ENCODE data around the gene SLC2A4RG.

DNA sequence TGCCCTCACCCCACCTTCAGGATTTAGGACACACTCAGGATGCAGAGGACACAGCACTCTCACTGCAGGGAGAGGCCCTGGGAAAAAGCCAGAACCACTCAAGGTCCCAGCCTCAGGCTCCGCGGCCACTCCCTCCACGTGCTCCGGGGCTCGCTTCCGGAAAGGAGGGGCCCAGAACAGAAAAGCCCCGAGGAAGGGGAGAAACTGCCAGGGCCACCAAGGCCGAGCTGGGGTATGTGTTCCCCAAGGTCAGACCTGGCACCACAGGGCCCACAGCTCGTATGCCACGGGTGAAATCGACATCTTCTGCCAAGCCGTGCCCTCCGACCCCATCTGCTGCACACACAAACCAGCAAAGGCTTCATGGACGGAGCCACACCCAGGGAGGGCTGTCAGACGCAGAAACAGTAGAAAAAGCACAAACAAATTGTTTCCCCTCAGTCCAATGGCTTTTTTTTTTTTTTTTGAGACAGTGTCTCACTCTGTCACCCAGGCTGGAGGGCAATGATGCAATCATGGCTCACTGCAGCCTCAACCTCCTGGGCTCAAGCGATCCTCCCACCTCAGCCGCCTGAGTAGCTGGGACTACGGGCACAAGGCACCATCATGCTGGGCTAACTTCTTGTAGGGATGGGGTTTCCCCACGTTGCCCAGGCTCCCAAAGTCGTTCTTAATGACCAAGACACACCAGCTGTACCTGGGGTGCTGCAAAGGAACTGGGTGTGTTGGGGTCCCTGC is 33.4 kb downstream of the SLC2A4RG start:
- TF ChIP-seq, protein P1, sequence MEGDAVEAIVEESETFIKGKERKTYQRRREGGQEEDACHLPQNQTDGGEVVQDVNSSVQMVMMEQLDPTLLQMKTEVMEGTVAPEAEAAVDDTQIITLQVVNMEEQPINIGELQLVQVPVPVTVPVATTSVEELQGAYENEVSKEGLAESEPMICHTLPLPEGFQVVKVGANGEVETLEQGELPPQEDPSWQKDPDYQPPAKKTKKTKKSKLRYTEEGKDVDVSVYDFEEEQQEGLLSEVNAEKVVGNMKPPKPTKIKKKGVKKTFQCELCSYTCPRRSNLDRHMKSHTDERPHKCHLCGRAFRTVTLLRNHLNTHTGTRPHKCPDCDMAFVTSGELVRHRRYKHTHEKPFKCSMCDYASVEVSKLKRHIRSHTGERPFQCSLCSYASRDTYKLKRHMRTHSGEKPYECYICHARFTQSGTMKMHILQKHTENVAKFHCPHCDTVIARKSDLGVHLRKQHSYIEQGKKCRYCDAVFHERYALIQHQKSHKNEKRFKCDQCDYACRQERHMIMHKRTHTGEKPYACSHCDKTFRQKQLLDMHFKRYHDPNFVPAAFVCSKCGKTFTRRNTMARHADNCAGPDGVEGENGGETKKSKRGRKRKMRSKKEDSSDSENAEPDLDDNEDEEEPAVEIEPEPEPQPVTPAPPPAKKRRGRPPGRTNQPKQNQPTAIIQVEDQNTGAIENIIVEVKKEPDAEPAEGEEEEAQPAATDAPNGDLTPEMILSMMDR (IDR thresholded peaks at IDR 0.05; ENCODE audit: extremely low read depth in 1 of 2, insufficient read depth in 1 of 2, low read depth in 1 of 2, low read length in 2 of 2): no peak
- TF ChIP-seq, protein P2, sequence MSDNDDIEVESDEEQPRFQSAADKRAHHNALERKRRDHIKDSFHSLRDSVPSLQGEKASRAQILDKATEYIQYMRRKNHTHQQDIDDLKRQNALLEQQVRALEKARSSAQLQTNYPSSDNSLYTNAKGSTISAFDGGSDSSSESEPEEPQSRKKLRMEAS (IDR thresholded peaks at IDR 0.05; ENCODE audit: insufficient read depth, insufficient read length): no peak
- TF ChIP-seq EZH2 (IDR thresholded peaks at IDR 0.05; ENCODE audit: borderline replicate concordance, low read depth, low read length, severe bottlenecking): no peak
- no peak for TF ChIP-seq JUN (IDR thresholded peaks at IDR 0.05; ENCODE audit: borderline replicate concordance, insufficient read depth, insufficient read length, low read depth)
- no peak for TF ChIP-seq POLR2A (IDR thresholded peaks at IDR 0.05; ENCODE audit: low read depth, low read length)
- TF ChIP-seq POLR2AphosphoS5 (IDR thresholded peaks at IDR 0.05; ENCODE audit: insufficient read depth, low read depth, low read length): no peak
